HG03571 (cell line): ENCODE measurements around the gene PHF2.

ENCODE experiments used
- ATAC-seq: cut with Tn5 transposase; IDR thresholded peaks from one replicate; pipeline ENCODE4 v1.9.1; 2021; ENCODE audit not compliant: unreplicated experiment

PHF2 gene

GRCh38 chr9:93693129-93693528, 116.7 kb downstream of the PHF2 start:
- no peak for ATAC-seq

GRCh38 chr9:93697352-93698139, 121.2 kb downstream of the PHF2 start:
- no peak for ATAC-seq

- no peak for ATAC-seq
Measured at GRCh38 chr9:93698140-93698908, 121.9 kb downstream of the PHF2 start.

- ATAC-seq: no peak
Measured at GRCh38 chr9:93699650-93700049, 123.3 kb downstream of the PHF2 start.

- ATAC-seq: no peak
Measured at GRCh38 chr9:93701494-93702218, 125.3 kb downstream of the PHF2 start.

- no peak for ATAC-seq
Measured at GRCh38 chr9:93702261-93702660, 125.9 kb downstream of the PHF2 start.

- no peak for ATAC-seq
Measured at GRCh38 chr9:93708289-93708986, 132.1 kb downstream of the PHF2 start.

GRCh38 chr9:93708987-93709302, 132.6 kb downstream of the PHF2 start:
- ATAC-seq: no peak

- ATAC-seq: no peak
Measured at GRCh38 chr9:93709600-93710369, 133.4 kb downstream of the PHF2 start.

- no peak for ATAC-seq
Measured at GRCh38 chr9:93710370-93710723, 134.0 kb downstream of the PHF2 start.

GRCh38 chr9:93711002-93711401, 134.6 kb downstream of the PHF2 start:
- ATAC-seq: no peak

GRCh38 chr9:93712896-93713295, 136.5 kb downstream of the PHF2 start:
- no peak for ATAC-seq

GRCh38 chr9:93713716-93714115, 137.3 kb downstream of the PHF2 start:
- no peak for ATAC-seq

GRCh38 chr9:93721417-93721965, 145.1 kb downstream of the PHF2 start:
- ATAC-seq: no peak

- no peak for ATAC-seq
Measured at GRCh38 chr9:93724852-93725251, 148.5 kb downstream of the PHF2 start.

GRCh38 chr9:93725382-93725781, 149.0 kb downstream of the PHF2 start:
- no peak for ATAC-seq

GRCh38 chr9:93726147-93726546, 149.8 kb downstream of the PHF2 start:
- no peak for ATAC-seq
